ENCODE data around the gene KCNS3.

KCNS3 gene

DNA sequence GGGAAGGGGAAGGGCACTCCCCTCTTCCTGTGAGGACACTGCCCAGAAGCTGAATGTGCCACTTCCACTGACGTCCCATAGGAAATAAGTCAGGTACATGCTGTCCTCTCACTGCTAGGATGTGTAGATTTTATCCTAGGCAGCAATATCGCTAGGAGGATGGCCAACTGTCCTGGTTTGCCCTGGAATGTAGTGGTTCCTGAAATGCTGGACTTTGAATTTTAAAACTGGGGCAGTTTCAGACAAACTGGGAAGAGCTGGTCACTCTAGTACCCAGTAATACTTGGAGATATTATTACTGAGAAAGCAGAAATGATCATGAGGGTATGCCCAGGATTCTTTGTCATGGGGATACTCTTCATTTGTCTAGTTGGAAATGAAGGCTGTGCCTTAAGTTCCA lies 5.4 kb upstream of the KCNS3 start:
- Histone ChIP-seq H3K4me1 (no peaks in the 10 kb centered on the region), H3K27me3 (ENCODE audit: control insufficient read depth, insufficient read depth, low read length) (no peaks in the 10 kb centered on the region), H3K9ac (no peak overlapping the region), H3K4me3 (ENCODE audit: low read depth, low read length) (no peak overlapping the region), H3K36me3 (ENCODE audit: control insufficient read depth, insufficient read depth, low read length) (no peaks in the 10 kb centered on the region), H2AFZ (no peak overlapping the region), H3K79me2 (no peaks in the 10 kb centered on the region), H3K9me3 (ENCODE audit: control insufficient read depth, low read length) (no peaks in the 10 kb centered on the region), H3K4me2 (ENCODE audit: low read length) (no peak overlapping the region), H3K27ac (no peak overlapping the region)
- TF ChIP-seq, protein P1, sequence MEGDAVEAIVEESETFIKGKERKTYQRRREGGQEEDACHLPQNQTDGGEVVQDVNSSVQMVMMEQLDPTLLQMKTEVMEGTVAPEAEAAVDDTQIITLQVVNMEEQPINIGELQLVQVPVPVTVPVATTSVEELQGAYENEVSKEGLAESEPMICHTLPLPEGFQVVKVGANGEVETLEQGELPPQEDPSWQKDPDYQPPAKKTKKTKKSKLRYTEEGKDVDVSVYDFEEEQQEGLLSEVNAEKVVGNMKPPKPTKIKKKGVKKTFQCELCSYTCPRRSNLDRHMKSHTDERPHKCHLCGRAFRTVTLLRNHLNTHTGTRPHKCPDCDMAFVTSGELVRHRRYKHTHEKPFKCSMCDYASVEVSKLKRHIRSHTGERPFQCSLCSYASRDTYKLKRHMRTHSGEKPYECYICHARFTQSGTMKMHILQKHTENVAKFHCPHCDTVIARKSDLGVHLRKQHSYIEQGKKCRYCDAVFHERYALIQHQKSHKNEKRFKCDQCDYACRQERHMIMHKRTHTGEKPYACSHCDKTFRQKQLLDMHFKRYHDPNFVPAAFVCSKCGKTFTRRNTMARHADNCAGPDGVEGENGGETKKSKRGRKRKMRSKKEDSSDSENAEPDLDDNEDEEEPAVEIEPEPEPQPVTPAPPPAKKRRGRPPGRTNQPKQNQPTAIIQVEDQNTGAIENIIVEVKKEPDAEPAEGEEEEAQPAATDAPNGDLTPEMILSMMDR (IDR thresholded peaks at IDR 0.05): no peak

GRCh38 chr2:17876590-17876989 lies 1.9 kb upstream of the KCNS3 start:
- H2AFZ ChIP-seq: no peak overlapping the region
- no peak overlapping the region for H3K4me2 ChIP-seq (ENCODE audit: low read length)
- TF ChIP-seq, protein P1 (IDR thresholded peaks at IDR 0.05): no peak
- no peaks in the 10 kb centered on the region for H3K36me3 ChIP-seq (ENCODE audit: control insufficient read depth, insufficient read depth, low read length)
- no peaks in the 10 kb centered on the region for H3K27me3 ChIP-seq (ENCODE audit: control insufficient read depth, insufficient read depth, low read length)
- no peak overlapping the region for H3K9ac ChIP-seq
- H3K9me3 ChIP-seq (ENCODE audit: control insufficient read depth, low read length): no peaks in the 10 kb centered on the region
- no peak overlapping the region for H3K4me3 ChIP-seq (ENCODE audit: low read depth, low read length)
- H3K4me1 ChIP-seq: no peaks in the 10 kb centered on the region
- H3K27ac ChIP-seq: no peak overlapping the region
- H3K79me2 ChIP-seq: no peaks in the 10 kb centered on the region

- Histone ChIP-seq H3K4me2 (ENCODE audit: low read length) (peak overlapping the region; percentile 76), H3K4me3 (ENCODE audit: low read depth, low read length) (peak overlapping the region; percentile 57), H3K27me3 (ENCODE audit: control insufficient read depth, insufficient read depth, low read length) (no peaks in the 10 kb centered on the region), H3K27ac (peak overlapping the region; percentile 39), H3K4me1 (no peaks in the 10 kb centered on the region), H3K79me2 (no peaks in the 10 kb centered on the region), H3K9me3 (ENCODE audit: control insufficient read depth, low read length) (no peaks in the 10 kb centered on the region), H2AFZ (peak overlapping the region; percentile 87), H3K36me3 (ENCODE audit: control insufficient read depth, insufficient read depth, low read length) (no peaks in the 10 kb centered on the region), H3K9ac (peak overlapping the region; percentile 46)
- TF ChIP-seq, protein P1 (IDR thresholded peaks at IDR 0.05): no peak
Observed at GRCh38 chr2:17877811-17878280, 621 bp upstream of the KCNS3 start.

DNA sequence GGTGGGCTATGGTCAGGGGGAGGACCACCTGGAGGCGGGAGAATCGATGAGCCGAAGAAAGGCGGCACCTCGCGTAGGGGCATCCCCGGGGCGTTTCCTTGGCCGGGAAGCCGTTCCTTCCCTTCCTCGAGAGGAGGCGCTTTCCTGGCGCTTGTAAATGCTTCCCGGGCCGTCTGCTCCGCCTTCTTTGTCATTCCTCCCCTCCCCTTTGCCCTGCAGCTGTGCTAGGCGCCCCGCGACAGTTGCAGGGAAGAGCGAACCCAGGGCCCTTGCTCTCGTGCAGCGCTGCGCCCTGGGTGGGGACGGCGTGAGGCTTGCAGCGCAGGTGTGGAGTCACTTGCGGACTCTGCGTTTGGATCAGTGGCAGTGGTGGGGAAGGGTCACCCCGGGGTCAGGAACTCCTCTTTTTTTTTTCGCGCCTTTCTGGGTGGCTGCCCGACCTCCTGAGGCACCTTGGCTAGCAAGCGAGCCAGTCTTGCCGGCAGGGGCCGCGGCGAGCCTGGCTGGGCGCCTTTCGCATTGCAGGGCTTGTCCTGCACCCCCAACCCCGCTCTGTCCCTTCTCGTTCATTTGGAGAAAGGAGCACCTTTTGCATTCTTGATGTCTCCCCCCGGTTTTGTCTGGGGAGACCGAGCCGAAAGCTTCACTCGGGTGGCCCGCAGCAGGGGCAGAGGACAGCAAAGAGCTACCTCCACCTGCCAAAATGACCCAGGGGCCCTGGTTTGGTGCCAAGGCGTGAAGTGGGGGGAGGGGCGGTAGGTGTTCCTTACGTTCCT lies 858 bp downstream of the KCNS3 start:
- Histone ChIP-seq H3K9ac (no peak overlapping the region), H2AFZ (peak overlapping the region; percentile 97), H3K4me3 (ENCODE audit: low read depth, low read length) (peak overlapping the region; percentile 58), H3K36me3 (ENCODE audit: control insufficient read depth, insufficient read depth, low read length) (no peaks in the 10 kb centered on the region), H3K9me3 (ENCODE audit: control insufficient read depth, low read length) (no peaks in the 10 kb centered on the region), H3K4me2 (ENCODE audit: low read length) (peak overlapping the region; percentile 87), H3K27ac (peak overlapping the region; percentile 67), H3K79me2 (no peaks in the 10 kb centered on the region), H3K27me3 (ENCODE audit: control insufficient read depth, insufficient read depth, low read length) (no peaks in the 10 kb centered on the region), H3K4me1 (no peaks in the 10 kb centered on the region)
- TF ChIP-seq, protein P1 (IDR thresholded peaks at IDR 0.05): peak; percentile 25

- Histone ChIP-seq H3K27ac (no peak overlapping the region), H3K4me2 (ENCODE audit: low read length) (peak overlapping the region; percentile 87), H2AFZ (peak overlapping the region; percentile 97), H3K9ac (no peak overlapping the region), H3K9me3 (ENCODE audit: control insufficient read depth, low read length) (no peaks in the 10 kb centered on the region), H3K4me1 (no peaks in the 10 kb centered on the region), H3K27me3 (ENCODE audit: control insufficient read depth, insufficient read depth, low read length) (no peaks in the 10 kb centered on the region), H3K79me2 (no peaks in the 10 kb centered on the region), H3K36me3 (ENCODE audit: control insufficient read depth, insufficient read depth, low read length) (no peaks in the 10 kb centered on the region), H3K4me3 (ENCODE audit: low read depth, low read length) (peak overlapping the region; percentile 58)
- TF ChIP-seq, protein P1 (IDR thresholded peaks at IDR 0.05): no peak
Observed at GRCh38 chr2:17879913-17880274, 1.4 kb downstream of the KCNS3 start.
